Measurements from ENCODE around the gene PROZ.

PROZ gene

GRCh38 chr13:113207890-113208420 is 49.5 kb downstream of the PROZ start:
- no peak for DNase-seq (ENCODE audit: low read depth)

DNA sequence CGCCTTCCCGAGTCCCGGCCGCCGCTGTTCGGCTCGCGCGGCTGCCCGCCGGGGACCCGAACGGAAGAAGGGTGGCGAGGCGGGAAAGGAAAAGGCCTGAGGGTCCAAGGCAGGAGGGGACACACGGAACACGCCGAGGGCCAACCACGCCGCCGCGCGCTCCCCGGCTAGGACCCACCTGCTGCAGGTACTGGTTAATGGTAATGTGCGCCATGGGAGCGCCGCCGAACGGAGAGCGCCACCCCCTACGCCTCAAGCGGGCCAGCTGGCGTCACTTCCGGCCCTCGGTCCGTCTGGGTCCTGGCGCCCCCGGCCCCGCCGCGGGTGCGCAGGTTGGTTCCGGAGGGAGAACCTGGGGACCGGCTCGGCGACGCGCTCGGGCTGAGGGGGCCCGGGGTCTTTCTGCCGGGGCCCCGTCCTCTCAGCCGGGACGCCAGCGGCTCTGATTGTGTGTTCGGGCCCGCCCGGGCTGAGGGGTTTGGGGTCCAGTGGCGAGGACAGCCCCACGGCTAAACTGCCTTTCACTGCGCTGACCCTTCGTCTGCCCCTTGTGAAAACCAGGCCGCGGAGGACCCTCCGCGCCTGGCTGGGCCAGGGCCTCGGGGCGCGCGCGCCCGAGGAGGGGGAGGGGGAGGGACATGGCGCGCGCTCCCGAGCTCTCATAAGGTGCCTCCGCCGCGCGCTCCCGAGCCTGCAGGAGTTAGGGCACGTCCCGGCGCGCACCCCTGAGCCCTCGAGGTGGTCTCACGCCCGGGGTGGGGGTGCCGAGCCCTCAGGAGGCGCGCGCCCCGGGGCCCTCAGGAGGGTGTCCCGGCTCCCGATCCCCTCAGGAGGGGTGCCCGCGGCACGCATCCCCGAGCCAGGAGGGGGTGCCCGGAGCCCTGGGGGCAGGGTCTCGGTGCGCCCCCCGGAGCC is 50.2 kb downstream of the PROZ start, which contains the start of gene PCID2:
PCID2 (minus strand) TSS at position 249 of the 915 bp plus-strand sequence; CDS start at position 214, 35 bp downstream.
- peak; percentile 82 for DNase-seq (ENCODE audit: low read depth)

- peak; percentile 54 for DNase-seq (ENCODE audit: low read depth)
Measured at GRCh38 chr13:113209336-113209758, 50.9 kb downstream of the PROZ start, which contains the start of gene CUL4A. Gene CUL4A, plus strand, starts transcription at chr13:113209613. Its CDS starts 15 bp downstream, at chr13:113209628.

GRCh38 chr13:113209759-113210421 is 51.4 kb downstream of the PROZ start:
- peak; percentile 74 for DNase-seq (ENCODE audit: low read depth)

DNA sequence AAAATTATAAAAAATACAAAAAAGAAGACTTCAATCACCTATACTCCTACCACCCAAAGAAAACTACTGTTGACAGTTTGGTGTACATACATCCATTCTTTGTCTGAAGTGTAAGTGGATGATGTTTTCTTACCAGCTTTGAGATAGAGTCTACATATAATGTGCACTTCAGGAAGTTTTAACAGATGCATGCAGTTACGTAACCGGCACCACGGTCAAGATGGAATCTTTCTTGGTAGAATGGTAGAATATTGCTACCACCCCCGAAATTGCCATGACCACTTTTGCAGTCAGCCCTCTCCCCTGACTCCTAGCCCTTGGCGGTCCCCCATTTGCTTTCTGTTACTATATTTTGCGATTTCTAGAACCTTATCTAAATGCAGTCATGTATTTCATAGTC is 52.4 kb downstream of the PROZ start:
- DNase-seq (ENCODE audit: low read depth), result no peak

DNA sequence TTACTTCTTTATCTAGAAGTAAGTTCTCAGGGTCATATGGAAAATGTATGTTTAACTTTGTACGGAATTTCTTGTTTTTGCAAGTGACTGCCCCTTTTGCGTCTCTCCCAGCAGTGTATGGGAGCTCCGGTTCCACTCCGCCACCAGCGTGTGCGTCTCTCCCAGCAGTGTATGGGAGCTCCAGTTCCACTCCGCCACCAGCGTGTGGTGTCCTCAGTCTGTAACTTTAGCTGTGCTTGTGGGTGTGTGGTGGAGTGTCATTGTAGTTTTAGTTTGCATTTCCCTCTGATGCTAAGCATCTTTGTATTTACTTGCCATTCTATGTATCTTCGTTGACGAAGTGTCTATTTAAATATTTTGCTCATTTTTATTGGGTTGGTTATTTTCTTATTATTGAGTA is 53.3 kb downstream of the PROZ start:
- no peak for DNase-seq (ENCODE audit: low read depth)

DNA sequence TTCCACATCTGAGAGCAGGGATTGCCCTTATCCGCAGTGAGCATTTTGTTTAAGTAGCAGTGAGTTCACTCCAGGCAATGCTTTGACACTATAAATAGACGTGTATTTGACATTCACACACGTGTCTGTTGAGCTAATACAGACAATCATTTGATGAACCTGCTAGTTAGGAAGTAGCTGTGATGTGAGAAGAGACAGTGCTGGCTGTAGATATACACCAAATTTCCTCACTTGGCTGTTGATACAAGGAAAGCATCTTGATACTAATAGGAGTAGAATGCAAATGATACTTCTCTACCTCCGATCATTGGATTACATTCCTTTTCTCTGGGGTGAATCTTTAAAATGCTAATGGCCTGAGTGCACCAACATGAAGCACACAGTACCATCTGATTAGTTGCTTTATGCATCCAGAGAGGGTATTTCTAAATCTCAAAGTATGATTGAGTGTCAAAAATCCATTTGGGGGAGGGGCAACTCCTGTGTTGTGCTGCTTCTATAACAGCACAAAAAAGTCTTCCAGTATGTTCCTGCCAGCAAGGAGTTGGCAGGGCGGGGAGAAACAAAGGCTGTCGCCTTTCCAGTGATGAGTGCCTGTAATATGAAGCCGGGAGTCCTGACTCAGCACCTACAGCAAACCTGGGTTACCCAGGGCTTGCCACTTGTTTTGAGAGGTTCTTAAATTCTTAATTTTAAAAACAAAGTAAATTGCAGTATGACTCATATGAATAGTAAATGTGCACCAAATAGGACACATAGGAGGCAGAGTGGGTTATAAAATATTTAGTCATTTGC is 58.0 kb downstream of the PROZ start:
- DNase-seq (ENCODE audit: low read depth), result no peak

DNA sequence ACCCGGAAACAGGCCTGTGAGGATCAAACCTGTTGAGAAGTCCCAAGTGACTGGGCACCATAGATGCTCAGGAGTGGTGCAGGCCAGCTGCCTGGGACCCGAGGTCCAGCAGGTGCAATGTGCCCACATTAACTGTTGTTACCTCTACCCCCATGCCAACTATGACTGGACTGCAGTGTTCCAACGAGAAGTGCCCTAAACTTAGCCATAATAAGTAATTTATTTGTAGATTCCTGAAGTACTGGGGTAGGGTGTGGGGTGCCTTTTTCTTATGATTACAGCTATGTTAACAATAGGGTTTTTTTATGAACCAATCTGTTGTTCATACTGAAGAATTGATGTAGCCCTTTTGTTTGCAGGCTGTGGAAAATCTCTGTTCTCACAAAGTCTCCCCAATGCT is 60.1 kb downstream of the PROZ start:
- no peak for DNase-seq (ENCODE audit: low read depth)

DNA sequence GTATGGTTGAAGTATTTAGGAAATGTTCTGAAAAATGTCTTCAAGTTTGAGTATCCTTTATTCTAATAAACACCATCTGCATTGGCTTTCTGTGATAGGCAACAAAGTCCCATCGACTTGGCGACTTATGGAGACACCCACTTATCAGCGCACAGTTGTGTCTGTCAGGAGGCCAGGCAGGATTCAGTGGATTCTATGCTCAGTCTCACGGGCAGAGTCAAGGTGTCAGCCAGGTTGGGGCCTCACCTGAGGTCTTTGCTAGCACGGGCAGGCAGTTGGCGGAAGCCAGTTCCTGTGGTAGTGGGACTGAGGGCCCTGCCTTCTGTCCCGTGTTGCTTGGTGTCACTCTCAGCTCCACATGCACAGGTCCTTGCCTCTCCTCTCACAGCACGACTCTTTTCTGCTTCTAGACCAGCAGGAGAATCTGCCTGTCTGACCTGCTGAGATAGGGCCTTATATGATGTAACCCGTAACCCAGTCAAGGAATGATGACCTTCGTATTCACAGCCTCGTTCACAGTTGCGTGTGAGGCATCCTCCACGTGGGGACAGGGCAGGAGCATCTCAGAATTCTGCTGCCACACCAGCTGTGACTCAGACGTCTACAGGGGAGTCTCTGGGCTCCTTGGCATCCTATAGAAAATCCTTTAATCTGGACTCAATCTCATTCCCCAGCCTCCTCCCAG is 61.0 kb downstream of the PROZ start:
- no peak for DNase-seq (ENCODE audit: low read depth)

DNA sequence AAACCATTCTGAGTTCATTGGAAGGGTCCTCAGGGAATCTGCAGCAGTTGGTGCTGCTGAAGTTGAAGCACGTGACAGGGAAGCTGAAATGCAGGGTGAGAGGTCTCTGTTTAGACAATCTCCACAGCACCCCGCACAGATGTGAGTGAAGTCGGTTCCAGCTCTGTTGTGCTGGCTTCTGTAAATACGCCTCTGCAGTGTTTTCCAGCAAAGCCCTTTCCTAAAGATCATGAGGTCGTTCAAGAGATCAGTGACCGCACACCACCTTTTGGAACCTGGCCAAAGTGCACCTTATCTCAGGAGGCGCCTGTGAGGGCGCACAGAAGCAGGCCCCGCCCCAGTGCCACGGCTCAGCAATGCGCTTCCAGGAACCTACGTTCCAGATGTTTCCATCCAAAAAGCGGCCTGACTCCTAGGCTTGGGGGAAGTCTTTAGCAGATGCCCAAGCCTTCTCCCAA is 61.7 kb downstream of the PROZ start:
- no peak for DNase-seq (ENCODE audit: low read depth)

- no peak for DNase-seq (ENCODE audit: low read depth)
Measured at GRCh38 chr13:113220877-113221276, 62.4 kb downstream of the PROZ start.
